Fibroblast of villous mesenchyme (primary cell): ENCODE results near the gene SRRM2. TPM values are rescaled to one million over a fixed set of nuclear protein-coding genes. Genes with fewer than 3 reads are reported as not detected.

Experiments used
- DNase-seq: peaks from one replicate; pipeline ENCODE4 v3.0.0-alpha.2; 2010; ENCODE audit warnings: low read depth
- H3K4me3 ChIP-seq: 2 replicates; pipeline ENCODE4 v1.5.1; 2011; ENCODE audit warnings: low read depth, mild to moderate bottlenecking, low read length
- total RNA-seq: library from RNA; depleted of rRNA; stranded (reverse); fragments of >200 nt; gene quantifications from 2 replicates; pipeline ENCODE4 v1.2.3, GENCODE V29; 2012
- TF ChIP-seq, protein P1 (sequence below): IDR thresholded peaks from 2 replicates; pipeline ENCODE4 v1.5.1; 2012; ENCODE audit warnings: low read depth, mild to moderate bottlenecking, low read length; ENCODE audit not compliant: insufficient read depth

Gene SRRM2
- total RNA-seq, 1 donor: 62.2 TPM

- H3K4me3 ChIP-seq: no peak overlapping the region
- TF ChIP-seq, protein P1, sequence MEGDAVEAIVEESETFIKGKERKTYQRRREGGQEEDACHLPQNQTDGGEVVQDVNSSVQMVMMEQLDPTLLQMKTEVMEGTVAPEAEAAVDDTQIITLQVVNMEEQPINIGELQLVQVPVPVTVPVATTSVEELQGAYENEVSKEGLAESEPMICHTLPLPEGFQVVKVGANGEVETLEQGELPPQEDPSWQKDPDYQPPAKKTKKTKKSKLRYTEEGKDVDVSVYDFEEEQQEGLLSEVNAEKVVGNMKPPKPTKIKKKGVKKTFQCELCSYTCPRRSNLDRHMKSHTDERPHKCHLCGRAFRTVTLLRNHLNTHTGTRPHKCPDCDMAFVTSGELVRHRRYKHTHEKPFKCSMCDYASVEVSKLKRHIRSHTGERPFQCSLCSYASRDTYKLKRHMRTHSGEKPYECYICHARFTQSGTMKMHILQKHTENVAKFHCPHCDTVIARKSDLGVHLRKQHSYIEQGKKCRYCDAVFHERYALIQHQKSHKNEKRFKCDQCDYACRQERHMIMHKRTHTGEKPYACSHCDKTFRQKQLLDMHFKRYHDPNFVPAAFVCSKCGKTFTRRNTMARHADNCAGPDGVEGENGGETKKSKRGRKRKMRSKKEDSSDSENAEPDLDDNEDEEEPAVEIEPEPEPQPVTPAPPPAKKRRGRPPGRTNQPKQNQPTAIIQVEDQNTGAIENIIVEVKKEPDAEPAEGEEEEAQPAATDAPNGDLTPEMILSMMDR: no peak
- DNase-seq: no peak
Measured at GRCh38 chr16:2767891-2768290, 15.5 kb downstream of the SRRM2 start.

GRCh38 chr16:2768403-2769089 is 16.1 kb downstream of the SRRM2 start:
- no peak overlapping the region for H3K4me3 ChIP-seq
- DNase-seq: peak; percentile 58
- TF ChIP-seq, protein P1: no peak

- TF ChIP-seq, protein P1: no peak
- no peak overlapping the region for H3K4me3 ChIP-seq
- DNase-seq: no peak
Measured at GRCh38 chr16:2769100-2769529, 16.7 kb downstream of the SRRM2 start.

- TF ChIP-seq, protein P1: no peak
- DNase-seq: peak; percentile 78
- no peak overlapping the region for H3K4me3 ChIP-seq
Measured at GRCh38 chr16:2769675-2770056, 17.2 kb downstream of the SRRM2 start.

- no peak for DNase-seq
- TF ChIP-seq, protein P1: peak; percentile 2
Measured at GRCh38 chr16:2770057-2770951, 17.9 kb downstream of the SRRM2 start.

GRCh38 chr16:2771496-2772402 is 19.3 kb downstream of the SRRM2 start:
- H3K4me3 ChIP-seq: no peak overlapping the region
- no peak for DNase-seq
- TF ChIP-seq, protein P1: no peak

More at GRCh38 chr16:2770057-2770951, 17.9 kb downstream of the SRRM2 start:
- H3K4me3 ChIP-seq: no peak overlapping the region
